Small intestine (tissue), 7 donors: Measurements from ENCODE around the gene PRR29. TPM values are rescaled to one million over a fixed set of nuclear protein-coding genes. Genes with fewer than 3 reads are reported as not detected.

ENCODE experiments used
- DNase-seq, 2 donors: peaks; one replicate each; pipeline versions ENCODE4 v3.0.0 to v3.0.0-alpha.2; 2013
- FAIRE-seq: peaks from 2 replicates; lab custom pipeline; 2012; peaks lifted over from hg19 to GRCh38; lab: Jason Lieb, UNC
- H3K27ac ChIP-seq, 3 donors: one replicate each; pipeline ENCODE4 v1.5.1; 2013; ENCODE audit warnings: low read length in 2 of 3, mild to moderate bottlenecking in 2 of 3, control low read depth in 1 of 3, inconsistent platforms in 1 of 3, low read depth in 1 of 3, moderate library complexity in 1 of 3
- H3K27me3 ChIP-seq, 3 donors: one replicate each; pipeline ENCODE4 v1.6.1; 2013; ENCODE audit warnings: low read length in 3 of 3, inconsistent platforms in 1 of 3; ENCODE audit not compliant: control insufficient read depth in 3 of 3, insufficient read depth in 3 of 3
- H3K36me3 ChIP-seq, 3 donors: one replicate each; pipeline ENCODE4 v1.6.1; 2013; ENCODE audit warnings: low read length in 3 of 3, inconsistent platforms in 1 of 3, low read depth in 1 of 3, mild to moderate bottlenecking in 1 of 3, moderate library complexity in 1 of 3; ENCODE audit not compliant: control insufficient read depth in 3 of 3, insufficient read depth in 2 of 3
- H3K4me1 ChIP-seq, 3 donors: one replicate each; pipeline ENCODE4 v1.6.1; 2013; ENCODE audit warnings: low read length in 2 of 3, inconsistent platforms in 1 of 3, low read depth in 1 of 3, mild to moderate bottlenecking in 1 of 3, moderate library complexity in 1 of 3; ENCODE audit not compliant: control insufficient read depth in 3 of 3, insufficient read depth in 2 of 3
- H3K4me3 ChIP-seq, 3 donors: one replicate each; pipeline ENCODE4 v1.5.1; 2013; ENCODE audit warnings: low read length in 3 of 3, control low read depth in 1 of 3, inconsistent platforms in 1 of 3, low read depth in 1 of 3, mild to moderate bottlenecking in 1 of 3, moderate library complexity in 1 of 3
- H3K9me3 ChIP-seq, 2 donors: one replicate each; pipeline ENCODE4 v1.6.1; 2013; ENCODE audit warnings: low read depth in 1 of 2, low read length in 1 of 2; ENCODE audit not compliant: control insufficient read depth in 2 of 2, insufficient read depth in 1 of 2
- WGBS, 3 donors: extraction: QIAGEN DNeasy Blood & Tissue Kit; methylation state at CpG; one replicate each; pipeline ENCODE4 v1.1.7; 2013; 5-methylcytosine and 5-hydroxymethylcytosine counted together
- polyA plus RNA-seq, 4 donors: library from polyadenylated mRNA; stranded (reverse) in 3 of 4; unstranded in 1 of 4; fragments of 200-250 nt in 3 of 4; fragments of 120-200 nt in 1 of 4; gene quantifications; one replicate each; pipeline versions ENCODE4 v1.2.1 to v1.2.3, GENCODE V29; 2013
- donor health status: healthy with polysubstance abuse.
- donor health status: control.
- donor health status: control.
- donor health status: Bipolar disorder and iron deficiency.
- donor health status: healthy.

The PRR29 gene
- polyA plus RNA-seq, 4 donors = 0.16 to 1.1 TPM; not detected in 2

DNA sequence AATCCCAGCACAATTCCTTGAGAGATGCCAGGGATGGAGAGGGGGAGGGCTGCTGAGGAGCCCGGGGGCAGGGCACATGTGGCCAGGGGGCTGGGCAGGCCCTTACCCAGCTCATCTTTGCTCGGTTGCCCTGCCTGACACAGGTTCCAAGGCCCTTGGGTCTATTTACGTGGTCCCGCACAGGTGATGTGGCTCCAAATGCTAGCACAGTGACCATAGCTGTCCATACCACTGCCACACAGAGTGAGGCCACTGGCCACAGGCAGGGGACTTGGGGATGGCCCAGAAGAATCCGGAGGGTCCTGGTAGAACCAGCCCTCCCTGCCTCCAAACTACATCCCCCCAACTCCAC, 10.0 kb upstream of the PRR29 start:
- Histone ChIP-seq H3K4me1 (peaks cover 0 to 14% (median 0%) of the 10 kb centered on the region in 3 donors), H3K27me3 (peaks cover 0 to 18% (median 0%) of the 10 kb centered on the region in 3 donors), H3K9me3 (peaks cover 0 to 4% of the 10 kb centered on the region in 2 donors), H3K27ac (no peak overlapping the region), H3K4me3 (no peak overlapping the region), H3K36me3 (no peaks in the 10 kb centered on the region)
- no peak for FAIRE-seq
- no peak for DNase-seq
- 74 to 89% (median 85%) methylated on average over 5 of the region's 5 CpGs for WGBS, 3 donors

DNA sequence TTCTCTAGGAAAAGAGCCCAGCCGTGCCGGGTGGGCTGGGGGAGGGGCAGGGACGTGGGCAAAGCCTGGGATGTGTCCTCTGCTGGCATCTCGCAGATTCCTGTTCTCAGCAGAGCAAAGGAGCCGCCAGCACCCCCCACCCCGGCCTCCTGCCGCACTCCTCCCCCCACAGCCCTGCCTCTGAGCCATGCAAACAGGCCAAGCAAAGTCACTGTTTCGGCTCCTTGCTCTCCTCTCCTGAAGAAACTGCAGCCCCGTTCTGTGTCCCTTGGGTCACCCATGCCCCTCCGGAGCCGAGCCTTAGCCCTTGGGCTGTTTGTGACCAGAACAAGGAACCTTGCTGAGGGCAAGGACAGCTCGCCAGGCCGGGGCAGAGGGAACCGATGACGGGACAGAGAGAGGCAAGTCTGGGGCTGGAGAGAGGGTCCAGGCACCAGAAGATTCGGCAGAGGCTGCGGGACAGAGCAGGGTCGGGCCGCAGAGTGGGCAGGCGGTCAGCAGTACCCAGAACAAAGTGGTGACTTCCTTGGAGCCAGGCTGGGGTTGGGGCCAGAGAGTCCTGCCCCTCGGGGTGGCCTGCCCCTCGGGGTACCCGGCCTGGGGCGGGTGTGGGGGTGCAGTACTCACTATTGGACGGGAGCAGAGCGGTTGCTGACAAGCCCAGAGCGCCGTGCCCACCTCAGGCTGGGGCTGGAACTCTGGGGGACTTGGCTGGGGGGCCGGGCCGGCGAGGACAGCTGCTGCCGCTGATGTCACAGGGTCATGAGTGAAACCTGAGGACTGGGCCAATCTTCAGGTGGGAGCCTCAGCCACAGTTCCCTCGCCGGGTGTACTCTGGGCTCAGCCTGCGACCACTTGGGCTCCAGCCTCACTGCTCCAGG, 9.2 kb upstream of the PRR29 start:
- Histone ChIP-seq H3K9me3 (peaks cover 0 to 4% of the 10 kb centered on the region in 2 donors), H3K4me3 (no peak overlapping the region), H3K27ac (no peak overlapping the region), H3K27me3 (peaks cover 0 to 21% (median 0%) of the 10 kb centered on the region in 3 donors), H3K36me3 (no peaks in the 10 kb centered on the region), H3K4me1 (peaks cover 0 to 14% (median 0%) of the 10 kb centered on the region in 3 donors)
- FAIRE-seq = no peak
- WGBS, 3 donors = 51 to 64% (median 61%) methylated on average over 32 to 35 of the region's 35 CpGs
- DNase-seq = no peak

DNA sequence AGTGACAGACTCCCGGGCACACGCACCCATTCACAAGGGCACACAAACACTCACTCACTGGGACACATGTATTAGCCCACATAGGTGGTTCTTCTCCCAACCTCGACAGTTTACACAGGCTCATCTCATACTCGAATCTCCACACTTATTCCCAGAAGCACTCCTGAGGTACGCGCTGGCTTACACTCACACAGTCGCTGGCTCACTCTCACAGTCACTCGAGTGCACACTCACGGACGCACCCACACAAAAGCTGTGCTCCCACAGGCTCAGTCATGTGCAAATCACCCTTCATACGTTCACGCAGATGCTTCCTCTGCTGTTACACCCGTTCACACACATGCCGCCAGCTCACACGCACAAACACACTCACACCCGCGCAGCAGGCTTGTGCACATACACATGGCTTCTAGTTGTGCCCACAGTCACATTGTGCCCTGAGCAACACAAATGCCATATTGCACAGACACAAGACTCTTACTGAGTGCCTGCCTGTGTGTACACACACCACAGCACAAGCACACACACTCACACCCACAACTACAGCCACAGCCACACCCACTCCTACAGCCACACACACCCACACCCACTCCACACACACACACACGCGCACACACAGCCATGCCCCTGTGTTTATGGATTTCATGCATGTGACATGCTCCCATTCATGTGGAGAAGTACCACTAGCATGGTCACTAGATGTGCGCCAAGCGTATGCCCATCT, 8.4 kb upstream of the PRR29 start:
- Histone ChIP-seq H3K9me3 (peaks cover 0 to 4% of the 10 kb centered on the region in 2 donors), H3K4me1 (peaks cover 0 to 14% (median 0%) of the 10 kb centered on the region in 3 donors), H3K27ac (no peak overlapping the region), H3K36me3 (no peaks in the 10 kb centered on the region), H3K27me3 (peaks cover 0 to 21% (median 0%) of the 10 kb centered on the region in 3 donors), H3K4me3 (no peak overlapping the region)
- no peak for DNase-seq
- WGBS, 3 donors = 83 to 88% (median 84%) methylated on average over 21 of the region's 21 CpGs
- no peak for FAIRE-seq

DNA sequence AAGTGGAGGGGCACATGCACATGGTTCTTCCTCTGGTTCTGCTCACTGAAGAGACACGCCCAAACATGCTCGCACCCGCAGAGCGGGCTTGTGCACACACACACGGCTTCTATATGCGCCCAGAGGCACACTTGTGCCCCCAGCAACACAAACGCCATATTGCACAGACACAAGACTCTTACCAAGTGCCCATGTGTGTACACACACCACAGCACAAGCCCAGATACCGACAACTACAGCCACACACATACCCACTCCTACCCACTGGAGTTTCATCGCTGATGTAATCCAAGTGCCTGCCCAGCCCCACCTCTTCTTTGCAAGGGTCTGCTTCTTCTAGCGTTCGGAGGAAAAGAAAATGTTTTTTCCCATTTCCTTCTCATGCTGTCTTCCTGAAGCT, 6.5 kb upstream of the PRR29 start:
- DNase-seq (no peak), FAIRE-seq (no peak)
- WGBS, 3 donors = 76 to 87% (median 85%) methylated on average over 11 of the region's 11 CpGs

DNA sequence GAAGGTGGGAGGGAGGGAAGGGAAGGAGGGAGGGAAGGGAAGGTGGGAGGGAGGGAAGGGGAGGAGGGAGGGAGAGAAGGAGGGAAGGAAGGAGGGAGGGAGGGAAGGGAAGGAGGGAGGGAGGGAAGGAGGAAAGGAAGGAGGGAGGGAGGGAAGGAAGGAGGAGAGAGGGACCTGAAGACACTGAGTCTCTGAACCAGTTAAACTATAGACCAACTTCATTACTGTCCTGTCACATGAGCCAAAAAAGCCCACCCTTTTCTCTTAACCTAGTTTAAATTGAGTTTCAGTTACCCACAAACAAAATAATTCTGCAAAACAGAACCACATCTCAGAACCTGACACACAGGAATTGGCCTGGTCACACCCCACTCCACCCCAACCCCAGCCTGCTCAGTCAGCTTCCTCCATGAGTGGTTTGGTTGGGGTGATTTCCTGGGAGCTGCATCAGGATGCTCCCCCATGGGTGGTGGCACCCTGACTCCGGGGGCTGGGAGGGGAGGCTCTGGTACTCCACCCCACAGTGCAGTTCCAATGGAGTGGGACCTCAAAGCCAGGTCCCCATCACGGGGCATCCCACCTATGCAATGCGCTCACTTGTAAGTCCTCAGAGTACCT, 4.7 kb upstream of the PRR29 start:
- 60 to 78% (median 61%) methylated on average over 3 of the region's 3 CpGs for WGBS, 3 donors
- no peaks in the 10 kb centered on the region for H3K36me3 ChIP-seq
- H3K9me3 ChIP-seq = no peaks in the 10 kb centered on the region
- H3K4me3 ChIP-seq = no peak overlapping the region
- peaks cover 0 to 37% (median 0%) of the 10 kb centered on the region in 3 donors for H3K27me3 ChIP-seq
- H3K27ac ChIP-seq = no peak overlapping the region
- peaks cover 0 to 15% (median 1%) of the 10 kb centered on the region in 3 donors for H3K4me1 ChIP-seq
- no peak for FAIRE-seq
- no peak for DNase-seq

More for the DNA sequence above, 6.5 kb upstream of the PRR29 start:
- Histone ChIP-seq H3K9me3 (no peaks in the 10 kb centered on the region), H3K36me3 (no peaks in the 10 kb centered on the region), H3K27me3 (peaks cover 0 to 23% (median 0%) of the 10 kb centered on the region in 3 donors), H3K4me1 (peaks cover 0 to 14% (median 0%) of the 10 kb centered on the region in 3 donors), H3K27ac (no peak overlapping the region), H3K4me3 (no peak overlapping the region)

DNA sequence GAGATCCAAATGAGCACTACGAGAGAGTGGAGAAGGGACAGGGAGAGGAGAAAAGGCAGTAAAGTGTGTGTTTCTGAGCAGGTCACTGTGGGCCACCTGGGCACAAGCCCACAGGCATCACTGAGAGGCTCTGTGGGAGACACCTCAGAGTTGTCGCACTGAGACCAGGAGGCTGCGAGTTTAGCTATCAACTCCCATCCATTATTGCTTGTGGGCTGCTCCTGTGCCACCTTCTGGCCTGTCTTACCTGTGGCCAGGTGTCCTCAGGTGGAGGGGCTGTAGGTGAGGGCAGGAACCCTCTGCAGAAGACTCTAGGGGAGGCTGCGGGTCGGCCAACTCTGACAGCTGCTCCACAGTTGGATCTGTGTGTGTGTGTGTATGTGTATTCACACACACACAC, 2.5 kb upstream of the PRR29 start:
- DNase-seq = no peak
- Histone ChIP-seq H3K4me1 (peaks cover 0 to 13% (median 4%) of the 10 kb centered on the region in 3 donors), H3K36me3 (no peaks in the 10 kb centered on the region), H3K9me3 (no peaks in the 10 kb centered on the region), H3K4me3 (no peak overlapping the region), H3K27ac (no peak overlapping the region), H3K27me3 (peaks cover 0 to 34% (median 0%) of the 10 kb centered on the region in 3 donors)
- FAIRE-seq = no peak
- WGBS, 3 donors = 85 to 94% (median 88%) methylated on average over 5 of the region's 5 CpGs

DNA sequence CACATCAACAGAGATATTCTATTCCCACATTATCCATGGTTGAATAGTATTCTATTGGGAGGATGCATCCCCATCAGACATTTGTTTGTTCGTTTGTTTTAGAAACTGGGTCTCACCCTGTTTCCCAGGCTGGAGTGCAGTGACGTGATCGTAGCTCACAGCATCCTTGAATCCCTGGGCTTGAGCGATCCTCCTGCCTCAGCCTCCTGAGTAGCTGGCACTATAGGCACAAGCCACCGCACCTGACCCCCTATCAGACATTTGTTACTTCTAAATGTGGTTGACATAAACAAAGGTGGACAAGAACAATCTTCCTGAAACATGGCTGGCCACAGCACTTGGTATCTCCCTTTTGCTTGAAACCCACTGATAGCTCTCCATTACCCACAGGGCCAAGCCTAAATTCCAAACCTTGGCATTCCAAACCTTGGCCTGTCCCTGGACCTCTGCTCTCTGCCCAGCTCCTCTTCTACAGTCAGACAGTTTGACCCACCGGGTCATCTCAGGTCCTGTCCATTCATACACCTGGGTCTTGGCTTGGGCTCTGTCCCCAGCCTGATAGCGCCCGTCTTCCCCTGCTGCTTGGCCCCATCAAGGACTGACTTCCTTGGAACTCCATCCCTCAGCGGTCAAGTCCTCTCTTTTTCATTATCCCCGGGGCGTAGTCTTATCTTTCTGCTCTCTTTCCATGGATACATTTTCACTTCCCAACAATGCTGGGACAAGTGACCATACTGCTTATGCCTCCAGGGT, 1.5 kb upstream of the PRR29 start:
- no peak overlapping the region for H3K4me3 ChIP-seq
- WGBS, 3 donors = 89 to 93% (median 90%) methylated on average over 11 of the region's 11 CpGs
- H3K27me3 ChIP-seq = peaks cover 0 to 28% (median 0%) of the 10 kb centered on the region in 3 donors
- FAIRE-seq (no peak), DNase-seq (no peak)
- no peaks in the 10 kb centered on the region for H3K36me3 ChIP-seq
- no peaks in the 10 kb centered on the region for H3K9me3 ChIP-seq
- H3K27ac ChIP-seq = no peak overlapping the region
- H3K4me1 ChIP-seq = peaks cover 0 to 12% (median 4%) of the 10 kb centered on the region in 3 donors
